ENCODE measurements around the gene EID2B.

The EID2B gene

GRCh38 chr19:39514840-39515550 is 17.7 kb downstream of the EID2B start, which contains the start of gene SELENOV (continued):
- TF ChIP-seq ELK4 (IDR thresholded peaks at IDR 0.05; ENCODE audit: borderline replicate concordance, low read depth, low read length): no peak
- TF ChIP-seq ZSCAN5A (tag by site-specific recombination; IDR thresholded peaks at IDR 0.05): 0 out of 2 replicates have a peak, but pooled peaks have one; percentile 28
- no peak for TF ChIP-seq ZNF571 (tag by site-specific recombination; IDR thresholded peaks at IDR 0.05)
- TF ChIP-seq SP2 (tag by site-specific recombination; IDR thresholded peaks at IDR 0.05): peak; percentile 43
- TF ChIP-seq ZNF488 (tag by site-specific recombination; IDR thresholded peaks at IDR 0.05): 0 out of 2 replicates have a peak, but pooled peaks have one; percentile 19
- no peak for TF ChIP-seq ZNF221 (tag by site-specific recombination; IDR thresholded peaks at IDR 0.05; ENCODE audit: borderline replicate concordance)
- no peak for TF ChIP-seq SETDB1 (IDR thresholded peaks at IDR 0.05; ENCODE audit: insufficient read length, low read length)
- TF ChIP-seq WT1 (tag by site-specific recombination; IDR thresholded peaks at IDR 0.05): 0 out of 2 replicates have a peak, but pooled peaks have one; percentile 16
- no peak for TF ChIP-seq ZBTB48 (tag by site-specific recombination; IDR thresholded peaks at IDR 0.05)
- TF ChIP-seq ZNF280C (tag by site-specific recombination; IDR thresholded peaks at IDR 0.05): no peak
- TF ChIP-seq ZBTB44 (tag by site-specific recombination; IDR thresholded peaks at IDR 0.05): no peak
- no peak for TF ChIP-seq ZNF654 (tag by site-specific recombination; IDR thresholded peaks at IDR 0.05; ENCODE audit: low read depth)
- no peak for TF ChIP-seq ZSCAN16 (tag by site-specific recombination; IDR thresholded peaks at IDR 0.05)
- no peak for TF ChIP-seq ZNF610 (tag by site-specific recombination; IDR thresholded peaks at IDR 0.05; ENCODE audit: borderline replicate concordance)
- peak; percentile 55; the same call in 1 of the 2 replicates for TF ChIP-seq ZBTB6 (tag by site-specific recombination; IDR thresholded peaks at IDR 0.05)
- no peak for TF ChIP-seq ZNF510 (tag by site-specific recombination; IDR thresholded peaks at IDR 0.05; ENCODE audit: insufficient replicate concordance)
- TF ChIP-seq AEBP2 (tag by site-specific recombination; IDR thresholded peaks at IDR 0.05; ENCODE audit: borderline replicate concordance): no peak
- TF ChIP-seq ZFP37 (tag by site-specific recombination; IDR thresholded peaks at IDR 0.05): no peak
- TF ChIP-seq ZNF48 (tag by site-specific recombination; IDR thresholded peaks at IDR 0.05): no peak
- TF ChIP-seq ZNF335 (tag by site-specific recombination; conservative IDR thresholded peaks at IDR 0.05): peak; percentile 85
- no peak for TF ChIP-seq TSHZ1 (tag by site-specific recombination; IDR thresholded peaks at IDR 0.05; ENCODE audit: borderline replicate concordance)
- no peak for TF ChIP-seq EGR2 (tag by site-specific recombination; IDR thresholded peaks at IDR 0.05; ENCODE audit: low read depth)
